Transverse colon (tissue), 4 donors: ENCODE data around the gene KRTAP5-11. TPM values are rescaled to one million over a fixed set of nuclear protein-coding genes. Genes with fewer than 3 reads are reported as not detected.

Experiments
- DNase-seq: peaks from one replicate; pipeline ENCODE4 v3.0.0-alpha.2; 2019
- H3K27ac ChIP-seq, 4 donors: fragments of 200-600 bp; sonication (generic); 2 replicates each; pipeline ENCODE4 v1.5.1; 2016 to 2018; ENCODE audit warnings: inconsistent platforms in 4 of 4
- H3K27me3 ChIP-seq: fragments of 200-600 bp; sonication (generic); 2 replicates; pipeline ENCODE4 v1.5.1; 2017; ENCODE audit warnings: inconsistent platforms
- H3K36me3 ChIP-seq, 4 donors: fragments of 200-600 bp; sonication (generic); 2 replicates each; pipeline ENCODE4 v1.5.1; 2017 to 2019; ENCODE audit warnings: inconsistent platforms in 4 of 4
- H3K4me1 ChIP-seq, 4 donors: fragments of 200-600 bp; sonication (generic); 2 replicates each; pipeline ENCODE4 v1.5.1; 2017 to 2020; ENCODE audit warnings: inconsistent platforms in 4 of 4
- H3K4me3 ChIP-seq, 4 donors: fragments of 200-600 bp; sonication (generic); 1 replicate in 1 of 4; 2 replicates in 3 of 4; pipeline versions ENCODE4 v1.5.1 to v1.6.1; 2017 to 2019; ENCODE audit warnings: inconsistent platforms in 4 of 4
- H3K9me3 ChIP-seq, 2 donors: fragments of 200-600 bp; sonication (generic); 2 replicates each; pipeline ENCODE4 v1.5.1; 2017 to 2019; ENCODE audit warnings: inconsistent platforms in 2 of 2
- EP300 ChIP-seq: sonication (generic); formaldehyde crosslinking; IDR thresholded peaks from one replicate; pipeline ENCODE4 v1.6.1; 2017; ENCODE audit warnings: antibody characterized with exemption, low read depth
- POLR2A ChIP-seq: fragments of 450-650 bp; IDR thresholded peaks from one replicate; pipeline ENCODE4 v1.6.1; 2016; ENCODE audit warnings: antibody characterized with exemption, mild to moderate bottlenecking, moderate library complexity
- POLR2AphosphoS5 ChIP-seq, 3 donors: sonication (generic); formaldehyde crosslinking; IDR thresholded peaks; one replicate each; pipeline ENCODE4 v1.6.1; 2016; ENCODE audit warnings: antibody characterized with exemption in 3 of 3
- WGBS, 2 donors: methylation state at CpG; one replicate each; pipeline ENCODE4 v1.1.5; 2018; ENCODE audit warnings: low coverage in 1 of 2; 5-methylcytosine and 5-hydroxymethylcytosine counted together
- in situ Hi-C, 4 donors: fragments of 200-750 bp; cut with MboI; loops; one replicate each; pipeline versions ENCODE4 v1.15.0 to v1.15.1; 2017; ENCODE audit warnings: low sequenced_read_pairs in 3 of 4, low pct_ligation_motif_present in 1 of 4, low pct_unique_long_range_greater_than_20kb in 1 of 4
- intact Hi-C: fragments of 100-400 bp; cut with DNase I; formaldehyde crosslinking; loops from one replicate; pipeline ENCODE4 v1.15.1; 2023; ENCODE audit warnings: low total_unique reads
- small RNA-seq, 4 donors: library from RNA; depleted of rRNA; stranded (forward); fragments of <200 nt; gene quantifications; one replicate each; pipeline ENCODE3, GENCODE V24; 2016
- total RNA-seq, 4 donors: library from RNA; depleted of rRNA; stranded (reverse); fragments of >200 nt; gene quantifications; one replicate each; pipeline ENCODE4 v1.1.0, GENCODE V29; 2016
- TF ChIP-seq, protein P1 (sequence below), 5 experiments: fragments of 200-600 bp in 3 of 5; fragments of 450-650 bp in 2 of 5; sonication (generic) in 3 of 5; IDR thresholded peaks; 1 replicate in 2 of 5; 2 replicates in 3 of 5; pipeline ENCODE4 v1.5.1; 2016 to 2017; ENCODE audit warnings: antibody characterized with exemption in 5 of 5, inconsistent platforms in 3 of 5, mild to moderate bottlenecking in 2 of 5, moderate library complexity in 1 of 5

The KRTAP5-11 gene
- total RNA-seq, 4 donors from 2014 or later: not detected

DNA sequence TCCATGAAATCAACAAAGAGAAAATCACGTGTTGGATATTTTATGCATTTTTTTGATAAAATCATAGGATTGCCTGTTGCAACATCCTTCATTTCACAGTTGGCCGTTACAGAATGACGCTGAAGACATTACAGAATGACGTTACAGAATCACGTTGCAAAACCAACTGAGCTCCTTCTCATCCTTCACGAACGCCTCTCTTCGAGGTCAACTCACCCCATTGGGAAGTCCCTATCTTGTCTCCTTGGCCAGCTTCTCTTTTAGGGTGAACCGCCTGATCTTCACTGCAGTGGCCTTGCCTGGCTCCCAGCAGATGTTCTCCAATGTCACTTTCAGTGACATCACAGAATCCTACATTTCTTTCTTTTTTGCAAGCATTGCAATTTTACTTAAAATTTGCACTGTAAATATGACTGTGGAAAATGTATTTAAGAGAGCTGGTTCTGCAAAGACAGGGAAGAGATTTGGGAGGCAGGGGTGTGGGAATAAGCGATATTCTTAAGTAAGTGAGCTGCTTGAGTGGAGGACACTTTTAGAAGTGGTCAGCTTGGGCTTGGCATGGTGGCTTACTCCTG, 50.6 kb downstream of the KRTAP5-11 start:
- in situ Hi-C loops: no loop called here
- Histone ChIP-seq H3K4me3 (no peak overlapping the region), H3K27me3 (no peaks in the 10 kb centered on the region), H3K4me1 (no peaks in the 10 kb centered on the region), H3K27ac (no peak overlapping the region), H3K36me3 (no peaks in the 10 kb centered on the region), H3K9me3 (no peaks in the 10 kb centered on the region)
- no peak for DNase-seq
- 62 to 75% methylated on average over 8 to 10 of the region's 10 CpGs for WGBS, 2 donors
- TF ChIP-seq EP300: no peak
- TF ChIP-seq POLR2A: no peak
- TF ChIP-seq POLR2AphosphoS5 (IDR thresholded peaks at IDR 0.05): no peak
- TF ChIP-seq, protein P1, sequence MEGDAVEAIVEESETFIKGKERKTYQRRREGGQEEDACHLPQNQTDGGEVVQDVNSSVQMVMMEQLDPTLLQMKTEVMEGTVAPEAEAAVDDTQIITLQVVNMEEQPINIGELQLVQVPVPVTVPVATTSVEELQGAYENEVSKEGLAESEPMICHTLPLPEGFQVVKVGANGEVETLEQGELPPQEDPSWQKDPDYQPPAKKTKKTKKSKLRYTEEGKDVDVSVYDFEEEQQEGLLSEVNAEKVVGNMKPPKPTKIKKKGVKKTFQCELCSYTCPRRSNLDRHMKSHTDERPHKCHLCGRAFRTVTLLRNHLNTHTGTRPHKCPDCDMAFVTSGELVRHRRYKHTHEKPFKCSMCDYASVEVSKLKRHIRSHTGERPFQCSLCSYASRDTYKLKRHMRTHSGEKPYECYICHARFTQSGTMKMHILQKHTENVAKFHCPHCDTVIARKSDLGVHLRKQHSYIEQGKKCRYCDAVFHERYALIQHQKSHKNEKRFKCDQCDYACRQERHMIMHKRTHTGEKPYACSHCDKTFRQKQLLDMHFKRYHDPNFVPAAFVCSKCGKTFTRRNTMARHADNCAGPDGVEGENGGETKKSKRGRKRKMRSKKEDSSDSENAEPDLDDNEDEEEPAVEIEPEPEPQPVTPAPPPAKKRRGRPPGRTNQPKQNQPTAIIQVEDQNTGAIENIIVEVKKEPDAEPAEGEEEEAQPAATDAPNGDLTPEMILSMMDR (IDR thresholded peaks at IDR 0.05): no peak
- intact Hi-C loops: no loop called here

Small RNA genes within 50 kb of the gene (small RNA-seq; reads per million reads assigned to genes)
- gene AP000867.1: 0 reads per million in 4 donors
- 0 reads per million in 4 donors for gene KRTAP5-14P

Other genes starting within 250 kb of the KRTAP5-11 start
- 10 to 100 TPM in 3 of 4 donors, 1 to 10 TPM in 1; 5.6 to 76.7 (median 31.5) TPM for gene DHCR7, start 134.5 kb downstream of the KRTAP5-11 start, total RNA-seq
- 100 to 1,000 TPM; 144 to 271 (median 195) TPM for gene NADSYN1, start 129.7 kb downstream of the KRTAP5-11 start, total RNA-seq
- 1 to 10 TPM in 2 of 4 donors, under 1 TPM in 1, not detected in 1; 0.41 to 4.5 (median 1.3) TPM for gene KRTAP5-7, start 55.6 kb downstream of the KRTAP5-11 start, total RNA-seq
- 1 to 10 TPM in 1 of 4 donors, under 1 TPM in 2, not detected in 1; 0.41 to 3.2 (median 0.48) TPM for gene KRTAP5-8, start 44.9 kb downstream of the KRTAP5-11 start, total RNA-seq
- gene KRTAP5-9, start 34.5 kb downstream of the KRTAP5-11 start, total RNA-seq: under 1 TPM in 2 of 4 donors, not detected in 2; 0.41 to 0.79 TPM
- gene KRTAP5-10, start 17.3 kb downstream of the KRTAP5-11 start, total RNA-seq: 1 to 10 TPM in 1 of 4 donors, not detected in 3; 1.8 TPM